DOHH2 (cell line): ENCODE measurements around the gene UROD.

ENCODE experiments used
- H3F3A ChIP-seq: fragments of 200-600 bp; sonication (generic), shearing (Covaris generic); 2 replicates; pipeline ENCODE4 v1.6.0; 2016; ENCODE audit warnings: antibody characterized with exemption, mild to moderate bottlenecking; ENCODE audit not compliant: control insufficient read depth, insufficient read depth
- H3K27ac ChIP-seq: fragments of 200-600 bp; sonication (generic); 2 replicates; pipeline ENCODE4 v1.5.1; 2014; ENCODE audit warnings: low read depth, mild to moderate bottlenecking, low read length, moderate library complexity
- H3K27me3 ChIP-seq: fragments of 200-600 bp; sonication (generic); 2 replicates; pipeline ENCODE4 v1.6.1; 2014; ENCODE audit warnings: mild to moderate bottlenecking, low read length, mixed read lengths; ENCODE audit not compliant: control insufficient read depth
- H3K36me3 ChIP-seq: fragments of 200-600 bp; sonication (generic); 2 replicates; pipeline ENCODE4 v1.6.1; 2014; ENCODE audit warnings: mild to moderate bottlenecking, low read length, moderate library complexity, mixed read lengths; ENCODE audit not compliant: control insufficient read depth
- H3K4me1 ChIP-seq: fragments of 200-600 bp; sonication (generic); 2 replicates; pipeline ENCODE4 v1.6.1; 2014; ENCODE audit warnings: mild to moderate bottlenecking, low read length, mixed read lengths; ENCODE audit not compliant: control insufficient read depth
- H3K4me2 ChIP-seq: fragments of 200-600 bp; sonication (generic); 2 replicates; pipeline ENCODE4 v1.6.0; 2014; ENCODE audit warnings: mild to moderate bottlenecking, low read length, moderate library complexity
- H3K4me3 ChIP-seq: fragments of 200-600 bp; sonication (generic); 2 replicates; pipeline ENCODE4 v1.5.1; 2014; ENCODE audit warnings: mild to moderate bottlenecking, low read length, mixed read lengths
- H3K79me2 ChIP-seq: fragments of 200-600 bp; sonication (generic); 2 replicates; pipeline ENCODE4 v1.6.1; 2014; ENCODE audit warnings: mild to moderate bottlenecking, low read length, mixed read lengths; ENCODE audit not compliant: control insufficient read depth
- H3K9me2 ChIP-seq: fragments of 200-600 bp; sonication (generic); replicated peaks from 2 replicates; pipeline ENCODE4 v1.6.1; 2014; ENCODE audit warnings: mild to moderate bottlenecking, low read length, mixed read lengths; ENCODE audit not compliant: control insufficient read depth
- H3K9me3 ChIP-seq: fragments of 200-600 bp; sonication (generic); 2 replicates; pipeline ENCODE4 v1.6.1; 2014; ENCODE audit warnings: antibody characterized with exemption, low read length, mixed read lengths; ENCODE audit not compliant: control insufficient read depth, insufficient read depth
- H4K20me1 ChIP-seq: fragments of 200-600 bp; sonication (generic); 2 replicates; pipeline ENCODE4 v1.6.0; 2014; ENCODE audit warnings: low read depth, mild to moderate bottlenecking, antibody characterized with exemption, low read length, moderate library complexity; ENCODE audit not compliant: control insufficient read depth, insufficient read depth
- EZH2phosphoT487 ChIP-seq: fragments of 200-600 bp; sonication (generic); IDR thresholded peaks from 2 replicates; pipeline ENCODE4 v1.6.1; 2017; ENCODE audit warnings: borderline replicate concordance, mild to moderate bottlenecking, antibody characterized with exemption, low read length, moderate library complexity, mixed read lengths
- TF ChIP-seq, protein P1 (sequence below): fragments of 200-600 bp; sonication (generic); IDR thresholded peaks from one replicate; pipeline ENCODE4 v1.5.1; 2014; ENCODE audit warnings: antibody characterized with exemption, mild to moderate bottlenecking, low read depth, low read length; ENCODE audit not compliant: poor library complexity, severe bottlenecking

UROD gene

DNA sequence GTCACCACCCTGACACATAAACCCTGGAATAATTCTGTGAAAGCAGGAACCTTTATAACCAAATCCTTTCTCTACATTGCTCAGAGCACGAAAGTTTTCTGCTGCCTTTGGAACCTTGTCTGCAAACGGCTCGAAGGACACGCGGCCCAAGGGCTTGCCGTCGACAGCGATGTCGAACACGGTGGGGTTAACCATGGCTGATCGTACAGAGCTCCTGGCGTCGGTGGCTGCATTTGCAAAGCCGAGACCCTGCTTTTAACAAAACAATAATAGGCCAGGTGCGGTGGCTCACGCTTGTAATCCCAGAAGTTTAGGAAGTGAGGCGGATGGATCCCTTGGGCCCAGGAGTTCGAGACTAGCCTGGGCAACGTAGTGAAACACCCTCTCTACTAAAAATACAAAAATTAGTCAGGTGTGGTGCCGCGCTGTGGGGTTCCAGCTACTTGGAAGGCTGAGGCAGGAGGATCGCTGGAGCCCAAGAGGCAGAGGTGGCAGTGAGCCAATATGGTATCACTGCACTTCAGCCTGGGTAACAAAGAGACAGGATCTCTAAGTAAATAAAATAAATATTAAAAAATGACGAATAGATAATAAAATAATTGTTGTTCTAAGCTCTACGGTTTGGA, 23.4 kb upstream of the UROD start:
- H3K4me1 ChIP-seq = peaks cover 13% of the 10 kb centered on the region
- H3F3A ChIP-seq = no peaks in the 10 kb centered on the region
- H3K36me3 ChIP-seq = no peaks in the 10 kb centered on the region; the same call in 1 of the 2 replicates
- no peak overlapping the region for H3K27ac ChIP-seq
- H4K20me1 ChIP-seq = no peaks in the 10 kb centered on the region
- peaks cover 27% of the 10 kb centered on the region for H3K79me2 ChIP-seq
- H3K4me3 ChIP-seq = no peak overlapping the region
- H3K9me3 ChIP-seq = no peaks in the 10 kb centered on the region
- H3K9me2 ChIP-seq = no peaks in the 10 kb centered on the region
- no peak overlapping the region for H3K4me2 ChIP-seq
- no peaks in the 10 kb centered on the region for H3K27me3 ChIP-seq
- TF ChIP-seq EZH2phosphoT487 = no peak
- TF ChIP-seq, protein P1, sequence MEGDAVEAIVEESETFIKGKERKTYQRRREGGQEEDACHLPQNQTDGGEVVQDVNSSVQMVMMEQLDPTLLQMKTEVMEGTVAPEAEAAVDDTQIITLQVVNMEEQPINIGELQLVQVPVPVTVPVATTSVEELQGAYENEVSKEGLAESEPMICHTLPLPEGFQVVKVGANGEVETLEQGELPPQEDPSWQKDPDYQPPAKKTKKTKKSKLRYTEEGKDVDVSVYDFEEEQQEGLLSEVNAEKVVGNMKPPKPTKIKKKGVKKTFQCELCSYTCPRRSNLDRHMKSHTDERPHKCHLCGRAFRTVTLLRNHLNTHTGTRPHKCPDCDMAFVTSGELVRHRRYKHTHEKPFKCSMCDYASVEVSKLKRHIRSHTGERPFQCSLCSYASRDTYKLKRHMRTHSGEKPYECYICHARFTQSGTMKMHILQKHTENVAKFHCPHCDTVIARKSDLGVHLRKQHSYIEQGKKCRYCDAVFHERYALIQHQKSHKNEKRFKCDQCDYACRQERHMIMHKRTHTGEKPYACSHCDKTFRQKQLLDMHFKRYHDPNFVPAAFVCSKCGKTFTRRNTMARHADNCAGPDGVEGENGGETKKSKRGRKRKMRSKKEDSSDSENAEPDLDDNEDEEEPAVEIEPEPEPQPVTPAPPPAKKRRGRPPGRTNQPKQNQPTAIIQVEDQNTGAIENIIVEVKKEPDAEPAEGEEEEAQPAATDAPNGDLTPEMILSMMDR = no peak

DNA sequence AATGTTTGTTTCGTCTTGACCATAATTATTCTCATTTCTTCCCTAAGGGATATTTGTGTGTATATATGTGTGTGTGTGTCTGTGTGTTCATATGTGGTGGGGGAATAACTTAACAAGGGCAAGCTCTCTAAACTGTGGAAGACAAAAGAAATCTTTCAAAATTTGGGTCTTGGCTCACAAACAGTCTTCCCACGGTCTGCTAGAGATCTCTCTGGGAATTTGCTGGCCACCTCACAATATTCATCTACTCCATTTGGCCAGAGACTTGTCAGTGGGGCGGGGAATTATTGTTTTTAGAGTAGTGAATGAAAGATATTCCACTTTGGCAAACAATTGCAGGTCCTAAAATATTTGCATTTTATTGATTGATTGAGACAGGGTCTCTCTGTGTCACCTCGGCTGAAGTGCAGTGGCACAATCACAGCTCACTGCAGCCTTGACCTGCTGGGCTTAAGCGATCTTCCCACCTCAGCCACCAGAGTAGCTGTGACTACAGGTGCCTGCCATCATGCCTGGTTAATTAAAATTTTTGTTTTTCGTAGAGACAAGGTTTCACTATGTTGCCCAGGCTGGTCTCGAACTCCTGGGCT, 17.6 kb upstream of the UROD start:
- TF ChIP-seq, protein P1 = no peak
- no peak for TF ChIP-seq EZH2phosphoT487
- no peaks in the 10 kb centered on the region for H3F3A ChIP-seq
- no peaks in the 10 kb centered on the region for H3K27me3 ChIP-seq
- H3K9me3 ChIP-seq = no peaks in the 10 kb centered on the region
- H3K79me2 ChIP-seq = no peaks in the 10 kb centered on the region
- H3K4me3 ChIP-seq = no peak overlapping the region
- no peaks in the 10 kb centered on the region for H3K4me1 ChIP-seq
- no peak overlapping the region for H3K4me2 ChIP-seq
- no peaks in the 10 kb centered on the region for H4K20me1 ChIP-seq
- H3K9me2 ChIP-seq = no peaks in the 10 kb centered on the region
- no peak overlapping the region for H3K27ac ChIP-seq
- no peaks in the 10 kb centered on the region for H3K36me3 ChIP-seq

DNA sequence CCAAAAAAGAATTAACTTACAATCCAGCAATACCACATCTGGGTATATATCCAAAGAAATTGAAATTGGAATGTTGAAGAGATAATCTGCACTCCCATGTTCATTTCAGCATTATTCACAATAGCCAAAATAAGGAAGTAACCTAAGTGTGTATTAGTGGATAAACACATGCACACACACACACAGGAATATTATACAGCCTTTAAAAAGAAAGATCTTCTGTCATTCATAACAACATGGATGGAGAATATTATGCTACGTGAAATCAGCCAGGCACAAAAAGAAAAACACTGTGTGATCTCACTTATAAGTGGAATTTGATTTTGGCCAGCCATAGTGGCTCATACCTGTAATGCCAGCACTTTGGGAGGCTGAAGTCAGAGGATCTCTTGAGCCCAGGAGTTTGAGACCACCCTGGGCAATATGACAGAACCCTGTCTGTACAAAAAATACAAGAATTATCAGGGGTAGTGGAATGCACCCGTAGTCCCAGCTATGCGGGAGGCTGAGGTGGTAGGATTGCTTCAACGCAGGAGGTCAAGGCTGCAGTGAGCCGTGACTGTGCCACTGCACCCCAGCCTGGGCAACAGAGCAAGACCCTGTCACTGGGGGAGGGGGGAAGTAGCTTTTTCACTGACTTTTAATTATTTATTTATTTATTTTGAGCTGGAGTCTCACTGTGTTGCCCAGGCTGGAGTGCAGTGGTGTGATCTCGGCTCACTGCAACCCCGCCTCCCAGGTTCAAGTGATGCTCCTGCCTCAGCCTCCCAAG, 16.4 kb upstream of the UROD start:
- Histone ChIP-seq H3K27ac (no peak overlapping the region), H3K9me3 (no peaks in the 10 kb centered on the region), H3K4me1 (no peaks in the 10 kb centered on the region), H3F3A (no peaks in the 10 kb centered on the region), H3K27me3 (no peaks in the 10 kb centered on the region), H3K4me2 (no peak overlapping the region), H3K36me3 (no peaks in the 10 kb centered on the region), H3K4me3 (no peak overlapping the region), H3K9me2 (no peaks in the 10 kb centered on the region), H4K20me1 (no peaks in the 10 kb centered on the region), H3K79me2 (no peaks in the 10 kb centered on the region)
- TF ChIP-seq, protein P1 = no peak
- no peak for TF ChIP-seq EZH2phosphoT487
